Measurements from ENCODE around the gene DNMT3A.
A peak's percentile ranks its signal among the peaks of the same experiment; 100 is the strongest.

The DNMT3A gene

GRCh38 chr2:25207078-25207545 is 134.6 kb downstream of the DNMT3A start:
- no peak for DNase-seq (ENCODE audit: low read depth)
- H3K4me3 ChIP-seq (ENCODE audit: low read length), result no peak overlapping the region
- TF ChIP-seq, protein P1, sequence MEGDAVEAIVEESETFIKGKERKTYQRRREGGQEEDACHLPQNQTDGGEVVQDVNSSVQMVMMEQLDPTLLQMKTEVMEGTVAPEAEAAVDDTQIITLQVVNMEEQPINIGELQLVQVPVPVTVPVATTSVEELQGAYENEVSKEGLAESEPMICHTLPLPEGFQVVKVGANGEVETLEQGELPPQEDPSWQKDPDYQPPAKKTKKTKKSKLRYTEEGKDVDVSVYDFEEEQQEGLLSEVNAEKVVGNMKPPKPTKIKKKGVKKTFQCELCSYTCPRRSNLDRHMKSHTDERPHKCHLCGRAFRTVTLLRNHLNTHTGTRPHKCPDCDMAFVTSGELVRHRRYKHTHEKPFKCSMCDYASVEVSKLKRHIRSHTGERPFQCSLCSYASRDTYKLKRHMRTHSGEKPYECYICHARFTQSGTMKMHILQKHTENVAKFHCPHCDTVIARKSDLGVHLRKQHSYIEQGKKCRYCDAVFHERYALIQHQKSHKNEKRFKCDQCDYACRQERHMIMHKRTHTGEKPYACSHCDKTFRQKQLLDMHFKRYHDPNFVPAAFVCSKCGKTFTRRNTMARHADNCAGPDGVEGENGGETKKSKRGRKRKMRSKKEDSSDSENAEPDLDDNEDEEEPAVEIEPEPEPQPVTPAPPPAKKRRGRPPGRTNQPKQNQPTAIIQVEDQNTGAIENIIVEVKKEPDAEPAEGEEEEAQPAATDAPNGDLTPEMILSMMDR (conservative IDR thresholded peaks at IDR 0.05; ENCODE audit: low read length), result no peak

GRCh38 chr2:25204190-25204838 is 137.4 kb downstream of the DNMT3A start:
- DNase-seq (ENCODE audit: low read depth), result no peak
- TF ChIP-seq, protein P1 (conservative IDR thresholded peaks at IDR 0.05; ENCODE audit: low read length), result no peak
- no peak overlapping the region for H3K4me3 ChIP-seq (ENCODE audit: low read length)

DNA sequence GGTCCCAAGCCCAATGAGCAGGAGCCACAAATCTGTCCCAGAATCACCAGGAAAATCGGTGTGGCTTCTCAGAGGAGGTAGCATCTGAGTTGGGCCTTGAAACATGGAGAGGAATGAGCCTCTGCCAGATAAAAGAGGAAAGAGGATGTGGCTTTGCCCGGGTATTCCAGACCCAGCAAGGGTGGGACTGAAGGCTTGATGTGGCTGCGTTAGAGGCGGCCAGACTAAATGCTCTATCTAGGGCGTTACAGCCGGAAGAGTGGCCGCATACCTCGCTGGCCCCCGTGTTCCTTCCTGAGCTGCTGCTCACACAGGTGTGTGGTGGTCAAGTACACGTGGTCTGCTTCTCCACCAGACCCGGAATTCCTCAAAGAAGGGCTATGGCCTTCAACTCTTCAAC is 139.4 kb downstream of the DNMT3A start:
- H3K4me3 ChIP-seq (ENCODE audit: low read length), result no peak overlapping the region
- TF ChIP-seq, protein P1 (conservative IDR thresholded peaks at IDR 0.05; ENCODE audit: low read length), result no peak
- DNase-seq (ENCODE audit: low read depth), result no peak

DNA sequence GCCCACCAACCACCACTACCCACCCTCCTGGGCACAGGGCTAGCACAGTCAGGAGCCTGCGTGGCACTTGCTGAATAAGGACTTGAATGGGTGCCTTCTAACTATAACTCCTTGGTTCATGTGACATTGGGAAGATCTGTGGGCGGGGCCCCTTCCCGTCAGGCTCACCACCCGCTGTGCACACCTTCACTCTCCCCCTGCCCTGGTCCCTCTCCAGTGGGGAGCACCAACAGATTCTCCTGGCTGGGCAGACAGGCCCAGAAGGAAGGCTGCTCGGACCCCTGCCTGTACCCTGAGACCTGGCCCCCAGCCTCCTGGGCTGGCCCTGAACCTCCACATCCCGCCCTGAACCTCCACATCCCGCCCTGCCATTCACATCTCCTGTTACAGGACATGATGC is 139.9 kb downstream of the DNMT3A start:
- H3K4me3 ChIP-seq (ENCODE audit: low read length), result no peak overlapping the region
- DNase-seq (ENCODE audit: low read depth), result no peak
- TF ChIP-seq, protein P1 (conservative IDR thresholded peaks at IDR 0.05; ENCODE audit: low read length), result no peak

GRCh38 chr2:25201265-25201664 is 140.5 kb downstream of the DNMT3A start:
- TF ChIP-seq, protein P1 (conservative IDR thresholded peaks at IDR 0.05; ENCODE audit: low read length), result 0 out of 2 replicates have a peak, but pooled peaks have one; percentile 23
- DNase-seq (ENCODE audit: low read depth), result no peak
- no peak overlapping the region for H3K4me3 ChIP-seq (ENCODE audit: low read length)

GRCh38 chr2:25198576-25198975 is 143.1 kb downstream of the DNMT3A start:
- H3K4me3 ChIP-seq (ENCODE audit: low read length), result no peak overlapping the region
- TF ChIP-seq, protein P1 (conservative IDR thresholded peaks at IDR 0.05; ENCODE audit: low read length), result no peak
- no peak for DNase-seq (ENCODE audit: low read depth)

- no peak overlapping the region for H3K4me3 ChIP-seq (ENCODE audit: low read length)
- no peak for DNase-seq (ENCODE audit: low read depth)
- TF ChIP-seq, protein P1 (conservative IDR thresholded peaks at IDR 0.05; ENCODE audit: low read length), result no peak
Measured at GRCh38 chr2:25198209-25198525, 143.6 kb downstream of the DNMT3A start.
